CD4-positive, alpha-beta T cell (primary cell): ENCODE data around the gene PTHLH. TPM values are rescaled to one million over a fixed set of nuclear protein-coding genes. Genes with fewer than 3 reads are reported as not detected.

Experiments
- ATAC-seq: fragments of 200-7000 bp; cut with Tn5 transposase; one replicate; pipeline ENCODE4 v1.10.0; 2022; ENCODE audit warnings: mild to moderate bottlenecking; ENCODE audit not compliant: poor library complexity
- CTCF ChIA-PET: fragments of 350-600 bp; sonication (Branson Sonifier 250); formaldehyde crosslinking; loops from one replicate; lab custom pipeline; 2021; ENCODE audit warnings: antibody characterized with exemption, inconsistent platforms; lab: Charles Lee
- POLR2A ChIA-PET: fragments of 350-600 bp; sonication (Branson Sonifier 250); formaldehyde crosslinking; loops from one replicate; lab custom pipeline; 2021; ENCODE audit warnings: antibody characterized with exemption, inconsistent platforms; lab: Charles Lee
- DNase-seq, 14 experiments: peaks; one replicate each; pipeline ENCODE4 v3.0.0-alpha.2; 2013 to 2020; ENCODE audit warnings: mixed read lengths in 2 of 14
- H3K27ac ChIP-seq, 2 donors: one replicate each; pipeline versions ENCODE4 v1.5.1 to v1.7.0; 2013; ENCODE audit warnings: low read length in 2 of 2, low read depth in 1 of 2, mild to moderate bottlenecking in 1 of 2
- H3K27me3 ChIP-seq, 2 experiments: 1 replicate in 1 of 2; 2 replicates in 1 of 2; pipeline versions ENCODE4 v1.6.1 to v1.7.0; 2013; ENCODE audit warnings: low read length in 2 of 2, control low read depth in 1 of 2, mild to moderate bottlenecking in 1 of 2, moderate library complexity in 1 of 2; ENCODE audit not compliant: insufficient read depth in 2 of 2, control insufficient read depth in 1 of 2
- H3K36me3 ChIP-seq: one replicate; pipeline ENCODE4 v1.6.1; 2013; ENCODE audit warnings: low read length, control low read depth; ENCODE audit not compliant: insufficient read depth
- H3K4me1 ChIP-seq: one replicate; pipeline ENCODE4 v1.6.1; 2013; ENCODE audit warnings: low read length, control low read depth; ENCODE audit not compliant: insufficient read depth
- H3K4me3 ChIP-seq: one replicate; pipeline ENCODE4 v1.5.1; 2013; ENCODE audit warnings: mild to moderate bottlenecking, low read length, moderate library complexity
- H3K9me3 ChIP-seq, 2 experiments: 1 replicate in 1 of 2; 2 replicates in 1 of 2; pipeline versions ENCODE4 v1.6.1 to v1.7.0; 2013; ENCODE audit warnings: low read length in 2 of 2, mild to moderate bottlenecking in 2 of 2, control low read depth in 1 of 2, moderate library complexity in 1 of 2; ENCODE audit not compliant: control insufficient read depth in 1 of 2, insufficient read depth in 1 of 2
- H3K27ac Mint-ChIP-seq: one replicate; pipeline ENCODE4 v1.8.0; 2020; ENCODE audit warnings: mixed read lengths
- H3K27me3 Mint-ChIP-seq: one replicate; pipeline ENCODE4 v1.8.0; 2021; ENCODE audit warnings: mixed read lengths
- H3K36me3 Mint-ChIP-seq: one replicate; pipeline ENCODE4 v1.8.0; 2021; ENCODE audit warnings: low read depth, mixed read lengths
- H3K4me1 Mint-ChIP-seq: one replicate; pipeline ENCODE4 v1.8.0; 2021; ENCODE audit warnings: low read depth, mixed read lengths
- H3K4me3 Mint-ChIP-seq: one replicate; pipeline ENCODE4 v1.8.0; 2020; ENCODE audit warnings: mild to moderate bottlenecking, mixed read lengths
- H3K9me3 Mint-ChIP-seq: one replicate; pipeline ENCODE4 v1.8.0; 2020; ENCODE audit warnings: mixed read lengths
- intact Hi-C, 2 experiments: fragments of 100-400 bp; cut with DNase I in 1 of 2; cut with micrococcal nuclease in 1 of 2; formaldehyde crosslinking; loops; one replicate each; pipeline versions ENCODE4 v1.15.1 to v1.9.0; 2023 to 2025; cut with DNase I, micrococcal nuclease
- total RNA-seq, 174 experiments: library from RNA in 2 of 174; stranded (reverse) in 2 of 174; gene quantifications; one replicate each; pipeline ENCODE4 v1.2.3 and lab custom pipeline; 2021 to 2026
- TF ChIP-seq, protein P1 (sequence below): fragments of 200-600 bp; IDR thresholded peaks from one replicate; pipeline ENCODE4 v1.8.0; 2022; ENCODE audit warnings: antibody characterized with exemption, mild to moderate bottlenecking

The PTHLH gene
- total RNA-seq, 2 experiments from 2014 or later, result not detected

DNA sequence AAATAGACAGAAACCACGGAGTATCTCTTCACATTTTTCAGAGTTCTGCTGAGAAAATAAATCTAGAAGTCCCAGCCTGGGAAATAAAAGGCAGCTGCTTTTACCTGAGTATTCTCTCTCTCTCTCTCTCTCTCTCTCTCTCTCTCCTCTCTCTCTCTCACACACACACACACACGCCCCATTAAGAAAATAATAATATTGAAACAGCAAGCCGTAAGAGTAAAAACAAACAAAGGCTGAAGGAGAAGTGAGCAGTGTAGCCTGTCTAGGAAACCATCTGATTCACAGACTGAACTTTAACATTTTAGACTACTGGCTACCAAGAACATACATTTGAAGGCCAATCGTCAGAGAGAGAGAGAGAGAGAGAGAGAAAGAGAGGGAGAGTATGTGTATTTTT is 8.4 kb downstream of the PTHLH start:
- H3K4me3 Mint-ChIP-seq, result no peak overlapping the region
- no peaks in the 10 kb centered on the region for H3K9me3 Mint-ChIP-seq
- H3K36me3 Mint-ChIP-seq, result no peaks in the 10 kb centered on the region
- peaks cover 82% of the 10 kb centered on the region for H3K27me3 Mint-ChIP-seq
- H3K27me3 ChIP-seq, result peaks cover 20 to 43% of the 10 kb centered on the region in 2 experiments
- no peaks in the 10 kb centered on the region for H3K9me3 ChIP-seq
- no peak overlapping the region for H3K27ac Mint-ChIP-seq
- H3K4me1 Mint-ChIP-seq, result peaks cover 10% of the 10 kb centered on the region
- DNase-seq, result no peak
- ChIA-PET CTCF (no interaction called here), POLR2A (no interaction called here)
- no peaks in the 10 kb centered on the region for H3K36me3 ChIP-seq
- H3K27ac ChIP-seq, result no peak overlapping the region
- H3K4me1 ChIP-seq, result peaks cover 3% of the 10 kb centered on the region
- H3K4me3 ChIP-seq, result no peak overlapping the region
- no peak for ATAC-seq
- intact Hi-C loops, result no loop called here
- TF ChIP-seq, protein P1, sequence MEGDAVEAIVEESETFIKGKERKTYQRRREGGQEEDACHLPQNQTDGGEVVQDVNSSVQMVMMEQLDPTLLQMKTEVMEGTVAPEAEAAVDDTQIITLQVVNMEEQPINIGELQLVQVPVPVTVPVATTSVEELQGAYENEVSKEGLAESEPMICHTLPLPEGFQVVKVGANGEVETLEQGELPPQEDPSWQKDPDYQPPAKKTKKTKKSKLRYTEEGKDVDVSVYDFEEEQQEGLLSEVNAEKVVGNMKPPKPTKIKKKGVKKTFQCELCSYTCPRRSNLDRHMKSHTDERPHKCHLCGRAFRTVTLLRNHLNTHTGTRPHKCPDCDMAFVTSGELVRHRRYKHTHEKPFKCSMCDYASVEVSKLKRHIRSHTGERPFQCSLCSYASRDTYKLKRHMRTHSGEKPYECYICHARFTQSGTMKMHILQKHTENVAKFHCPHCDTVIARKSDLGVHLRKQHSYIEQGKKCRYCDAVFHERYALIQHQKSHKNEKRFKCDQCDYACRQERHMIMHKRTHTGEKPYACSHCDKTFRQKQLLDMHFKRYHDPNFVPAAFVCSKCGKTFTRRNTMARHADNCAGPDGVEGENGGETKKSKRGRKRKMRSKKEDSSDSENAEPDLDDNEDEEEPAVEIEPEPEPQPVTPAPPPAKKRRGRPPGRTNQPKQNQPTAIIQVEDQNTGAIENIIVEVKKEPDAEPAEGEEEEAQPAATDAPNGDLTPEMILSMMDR, result no peak

DNA sequence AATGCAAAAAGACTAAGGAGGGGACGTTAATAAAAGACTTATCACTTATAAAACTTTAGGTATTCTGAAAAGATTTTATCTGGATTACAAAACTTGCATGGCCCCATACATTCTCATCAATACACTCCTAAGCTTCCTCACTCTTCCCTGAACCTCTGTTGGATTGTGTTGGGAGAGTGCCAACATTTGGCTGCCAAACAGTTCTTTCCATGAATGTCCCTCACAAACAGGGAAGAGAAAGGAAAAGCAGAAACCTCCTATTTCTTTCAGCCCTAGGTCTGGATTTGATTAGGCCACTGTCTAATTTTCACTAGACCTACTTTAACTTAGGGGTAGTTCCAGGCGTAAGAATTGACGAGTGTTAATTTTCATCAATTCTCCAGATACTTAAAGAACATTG is 11.7 kb downstream of the PTHLH start:
- Mint-ChIP-seq H3K27ac (no peak overlapping the region), H3K27me3 (peaks cover 70% of the 10 kb centered on the region), H3K36me3 (no peaks in the 10 kb centered on the region), H3K4me1 (no peaks in the 10 kb centered on the region), H3K9me3 (no peaks in the 10 kb centered on the region), H3K4me3 (no peak overlapping the region)
- POLR2A ChIA-PET, result no interaction called here
- Histone ChIP-seq H3K4me1 (no peaks in the 10 kb centered on the region), H3K36me3 (no peaks in the 10 kb centered on the region), H3K27ac (no peak overlapping the region), H3K9me3 (no peaks in the 10 kb centered on the region), H3K4me3 (no peak overlapping the region), H3K27me3 (peaks cover 13 to 19% of the 10 kb centered on the region in 2 experiments)
- DNase-seq (no peak), ATAC-seq (no peak)
- CTCF ChIA-PET, result no interaction called here
- intact Hi-C loops, result no loop called here
- TF ChIP-seq, protein P1, result no peak

DNA sequence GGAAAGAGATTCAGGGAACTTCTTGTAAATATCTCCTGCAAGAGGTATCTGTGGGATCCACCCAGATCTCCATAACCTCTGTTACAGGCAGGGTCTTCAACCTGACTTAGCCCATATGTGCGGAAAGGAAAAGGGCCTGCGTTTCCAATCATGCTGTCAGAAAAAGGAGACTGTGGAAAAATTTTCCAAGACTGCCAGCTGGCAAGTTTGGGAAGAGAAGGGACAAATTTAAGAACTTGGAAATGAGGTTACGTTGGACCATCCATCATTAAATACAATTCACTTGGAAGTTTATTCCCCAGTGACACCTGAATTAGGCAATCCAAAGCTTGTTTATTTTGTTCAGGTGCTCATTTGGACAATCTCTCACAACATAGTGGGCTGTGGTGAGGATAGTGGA is 13.9 kb downstream of the PTHLH start:
- Mint-ChIP-seq H3K9me3 (no peaks in the 10 kb centered on the region), H3K36me3 (no peaks in the 10 kb centered on the region), H3K4me1 (no peaks in the 10 kb centered on the region), H3K27me3 (peaks cover 53% of the 10 kb centered on the region), H3K27ac (no peak overlapping the region), H3K4me3 (no peak overlapping the region)
- Histone ChIP-seq H3K27me3 (peaks cover under 1 to 6% of the 10 kb centered on the region in 2 experiments), H3K4me1 (no peaks in the 10 kb centered on the region), H3K9me3 (no peaks in the 10 kb centered on the region), H3K4me3 (no peak overlapping the region), H3K36me3 (no peaks in the 10 kb centered on the region), H3K27ac (no peak overlapping the region)
- intact Hi-C loops, result no loop called here
- CTCF ChIA-PET, result no interaction called here
- TF ChIP-seq, protein P1, result no peak
- ATAC-seq (no peak), DNase-seq (no peak)
- POLR2A ChIA-PET, result no interaction called here
